ENCODE data around the gene ZC3H7A.
A peak's percentile ranks its signal among the peaks of the same experiment; 100 is the strongest.

Gene ZC3H7A

DNA sequence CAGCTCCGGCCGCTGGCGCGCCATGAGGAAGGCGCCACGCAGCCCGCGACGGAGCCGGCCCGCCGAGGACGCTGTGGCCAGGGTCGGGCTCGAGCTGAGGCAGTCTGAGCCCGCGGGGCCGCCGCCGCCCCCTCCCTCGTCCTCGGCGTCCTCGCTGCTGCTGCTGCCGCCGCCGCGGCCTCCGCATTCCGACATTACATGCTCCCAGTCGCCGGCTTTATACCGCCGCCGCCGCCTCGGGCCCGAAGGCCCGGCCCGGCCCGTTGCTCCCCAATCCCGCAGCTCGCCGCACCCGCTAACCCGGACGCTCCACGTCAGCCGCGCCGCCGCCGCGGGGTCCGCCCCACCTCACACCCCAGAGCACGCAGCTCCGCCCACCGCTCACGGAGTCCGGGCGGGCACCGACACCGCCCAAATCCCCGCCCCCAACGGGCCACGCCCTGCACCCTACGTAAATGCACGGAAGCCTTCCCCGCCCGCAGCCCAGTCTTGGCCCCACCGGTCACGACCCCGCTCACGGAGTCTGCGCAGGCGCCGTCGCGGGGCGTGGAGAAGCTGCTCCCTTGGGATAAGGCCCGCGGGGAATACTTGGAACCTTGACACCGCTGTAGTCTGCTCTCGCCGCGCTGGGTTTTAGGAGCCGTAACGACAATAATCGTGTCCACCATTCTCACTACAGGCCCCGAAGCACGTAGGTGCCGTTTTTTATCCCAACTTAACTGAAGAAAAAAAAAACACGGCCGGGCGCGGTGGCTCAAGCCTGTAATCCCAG lies 54.3 kb downstream of the ZC3H7A start, which contains the start of gene TXNDC11:
Gene TXNDC11 (minus strand): TSS at position 322 of the 772 bp plus-strand sequence. CDS start 127 bp downstream, at position 195.
- peak within 1 kb of the TSS; percentile 97 for H3K4me3 ChIP-seq (ENCODE audit: low read length)
- no peak for TF ChIP-seq ZNF274 (IDR thresholded peaks at IDR 0.05; ENCODE audit: low read depth, low read length)

DNA sequence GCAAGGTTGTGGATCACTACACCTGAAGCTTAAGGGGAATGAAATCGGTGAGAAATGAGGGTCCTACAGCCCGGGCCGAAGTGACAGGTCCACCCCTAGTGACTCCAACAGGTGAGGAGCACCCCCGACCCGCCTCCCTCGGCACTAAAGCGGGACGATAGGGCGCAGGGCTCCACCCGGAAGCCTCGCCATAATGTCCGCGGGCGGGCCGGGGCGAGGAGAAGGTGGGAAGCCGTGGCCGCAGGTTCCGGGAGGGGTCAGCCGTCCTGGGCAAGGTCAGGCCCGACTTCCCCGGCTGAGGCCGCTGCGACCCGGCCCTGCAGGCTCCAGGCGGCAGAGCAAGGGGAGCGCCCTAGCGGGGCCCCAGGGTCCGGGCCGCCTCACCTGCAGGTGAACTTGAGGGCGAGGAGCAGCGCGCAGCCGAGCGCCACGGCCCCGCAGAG lies 54.9 kb downstream of the ZC3H7A start:
- no peak for TF ChIP-seq ZNF274 (IDR thresholded peaks at IDR 0.05; ENCODE audit: low read depth, low read length)
- peak overlapping the region; percentile 97 for H3K4me3 ChIP-seq (ENCODE audit: low read length)

DNA sequence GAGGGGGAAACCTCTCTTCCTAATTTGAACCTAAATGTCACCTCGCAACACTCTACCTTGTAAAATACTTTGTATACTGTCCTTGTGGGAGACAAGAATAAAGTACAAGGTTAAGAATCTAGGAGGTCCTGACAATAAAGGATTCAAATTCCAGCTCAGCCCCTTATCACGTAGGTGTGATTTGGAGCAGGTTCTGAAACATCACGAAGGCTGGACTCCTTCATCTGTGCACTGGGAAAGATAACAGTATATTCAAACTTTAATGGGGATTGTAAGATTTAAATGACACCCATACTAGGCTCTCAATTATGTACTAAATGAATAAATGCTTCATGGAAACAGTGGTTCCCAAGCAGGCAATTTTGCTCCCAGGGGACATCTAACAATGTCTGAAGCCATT lies 56.5 kb downstream of the ZC3H7A start:
- H3K4me3 ChIP-seq (ENCODE audit: low read length) = peak overlapping the region; percentile 97
- TF ChIP-seq ZNF274 (IDR thresholded peaks at IDR 0.05; ENCODE audit: low read depth, low read length) = no peak

GRCh38 chr16:11738742-11739544 lies 58.1 kb downstream of the ZC3H7A start:
- peak overlapping the region; percentile 97; the same call in 1 of the 2 replicates for H3K4me3 ChIP-seq (ENCODE audit: low read length)
- TF ChIP-seq ZNF274 (IDR thresholded peaks at IDR 0.05; ENCODE audit: low read depth, low read length) = no peak

DNA sequence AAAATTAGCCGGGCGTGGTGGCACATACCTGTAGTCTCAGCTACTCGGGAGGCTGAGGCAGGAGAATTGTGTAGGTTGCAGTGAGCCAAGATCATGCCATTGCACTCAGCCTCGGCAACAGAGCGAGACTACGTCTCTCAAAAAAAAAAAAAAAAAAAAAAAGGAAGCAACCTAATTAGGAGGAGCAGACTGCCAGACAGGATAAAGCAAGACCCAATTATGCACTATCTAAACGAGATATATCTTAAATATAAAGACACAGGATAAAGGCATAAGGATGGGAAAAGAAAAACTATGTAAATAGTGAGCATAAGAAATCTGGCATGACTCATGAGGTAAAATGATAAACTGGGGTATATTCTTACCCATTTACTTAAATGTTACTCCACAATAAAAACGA lies 59.3 kb downstream of the ZC3H7A start:
- no peak for TF ChIP-seq ZNF274 (IDR thresholded peaks at IDR 0.05; ENCODE audit: low read depth, low read length)
- H3K4me3 ChIP-seq (ENCODE audit: low read length) = no peak overlapping the region; the same call in 1 of the 2 replicates

DNA sequence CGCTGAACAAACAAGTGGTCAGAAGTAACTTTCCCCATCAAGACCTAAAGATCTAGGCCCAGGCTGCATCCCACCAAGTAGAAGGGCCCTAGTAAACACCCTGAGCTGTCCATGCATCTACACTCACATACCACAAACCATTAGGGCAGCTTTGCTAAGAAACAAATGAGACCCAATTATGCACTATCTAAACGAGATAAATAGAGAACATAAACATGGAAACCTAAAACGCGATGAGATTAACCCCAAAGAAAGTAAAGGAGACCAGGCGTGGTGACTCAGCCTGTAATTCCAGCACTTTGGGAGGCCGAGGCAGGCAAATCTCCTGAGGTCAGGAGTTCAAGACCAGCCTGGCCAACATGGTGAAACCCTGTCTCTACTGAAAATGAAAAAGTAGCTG lies 60.2 kb downstream of the ZC3H7A start:
- no peak overlapping the region; the same call in 1 of the 2 replicates for H3K4me3 ChIP-seq (ENCODE audit: low read length)
- TF ChIP-seq ZNF274 (IDR thresholded peaks at IDR 0.05; ENCODE audit: low read depth, low read length) = no peak

- no peak overlapping the region; the same call in 1 of the 2 replicates for H3K4me3 ChIP-seq (ENCODE audit: low read length)
- TF ChIP-seq ZNF274 (IDR thresholded peaks at IDR 0.05; ENCODE audit: low read depth, low read length) = no peak
Measured at GRCh38 chr16:11735787-11736186, 61.3 kb downstream of the ZC3H7A start.

DNA sequence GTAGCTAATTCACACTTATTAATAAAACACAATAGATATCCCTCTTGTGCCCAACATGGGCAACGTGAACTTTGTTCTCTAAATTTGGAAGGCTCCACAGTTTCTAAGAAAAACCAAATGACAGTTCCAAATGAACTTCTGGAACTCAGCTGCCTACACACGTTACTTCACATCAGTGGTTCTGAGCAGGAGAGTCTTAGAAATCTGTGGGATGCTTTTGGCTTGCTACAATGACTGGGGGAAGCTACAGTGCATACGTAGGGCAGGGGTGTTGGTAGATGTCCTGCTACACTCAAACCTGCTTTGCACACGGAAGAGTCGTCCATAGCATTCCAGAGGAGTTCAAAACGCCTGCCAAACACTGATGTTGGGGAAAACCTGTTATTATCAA lies 62.4 kb downstream of the ZC3H7A start:
- peak overlapping the region; percentile 51; the same call in 1 of the 2 replicates for H3K4me3 ChIP-seq (ENCODE audit: low read length)
- no peak for TF ChIP-seq ZNF274 (IDR thresholded peaks at IDR 0.05; ENCODE audit: low read depth, low read length)

DNA sequence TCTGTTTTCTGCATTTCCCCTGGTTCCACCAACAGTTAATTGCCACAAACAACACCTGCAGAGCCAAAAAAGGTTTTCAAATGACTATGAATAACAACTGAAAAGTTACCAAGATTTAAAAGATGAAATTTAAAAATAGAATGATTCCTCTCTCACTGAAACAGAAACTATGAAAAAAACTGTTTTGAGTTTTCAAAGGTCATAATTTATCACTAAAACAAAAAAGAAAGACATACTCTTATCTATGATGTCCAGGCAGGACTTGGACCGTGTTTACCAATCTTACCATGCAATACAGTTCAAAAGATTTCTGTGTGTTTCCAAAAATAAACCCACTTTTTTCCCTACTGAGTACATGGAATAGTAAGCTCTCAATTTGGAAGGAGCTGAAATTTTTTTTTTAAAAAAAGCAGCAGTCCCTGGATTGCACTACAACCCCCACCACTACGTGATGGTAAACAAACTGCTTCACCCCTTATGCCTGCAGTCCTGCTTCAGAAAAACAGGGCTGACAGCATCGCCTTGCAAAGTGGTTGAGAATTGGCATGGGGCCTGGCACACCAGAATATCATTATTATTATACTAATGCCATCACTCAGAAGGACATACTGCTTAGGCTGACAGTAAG lies 62.9 kb downstream of the ZC3H7A start:
- H3K4me3 ChIP-seq (ENCODE audit: low read length) = peak overlapping the region; percentile 51; the same call in 1 of the 2 replicates
- no peak for TF ChIP-seq ZNF274 (IDR thresholded peaks at IDR 0.05; ENCODE audit: low read depth, low read length)

DNA sequence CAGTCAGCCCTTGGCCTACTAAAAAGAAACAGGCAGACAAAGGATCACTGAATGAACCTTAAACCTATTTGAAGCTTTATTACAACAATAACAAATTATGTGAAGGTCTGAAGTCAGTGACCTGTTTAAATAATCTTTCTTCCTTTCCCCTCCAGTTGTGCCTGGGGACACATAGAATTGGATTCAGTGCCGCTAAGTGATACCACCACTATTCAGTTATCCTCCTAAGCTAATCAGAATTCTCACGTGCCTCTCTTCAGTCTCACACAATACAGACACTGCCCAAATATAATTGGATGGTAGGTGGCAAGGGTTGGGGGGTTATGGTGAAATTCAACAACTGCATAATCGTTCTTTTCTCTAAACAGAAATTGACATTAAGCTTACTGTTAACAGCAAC lies 65.8 kb downstream of the ZC3H7A start:
- no peak for TF ChIP-seq ZNF274 (IDR thresholded peaks at IDR 0.05; ENCODE audit: low read depth, low read length)
- no peak overlapping the region for H3K4me3 ChIP-seq (ENCODE audit: low read length)

DNA sequence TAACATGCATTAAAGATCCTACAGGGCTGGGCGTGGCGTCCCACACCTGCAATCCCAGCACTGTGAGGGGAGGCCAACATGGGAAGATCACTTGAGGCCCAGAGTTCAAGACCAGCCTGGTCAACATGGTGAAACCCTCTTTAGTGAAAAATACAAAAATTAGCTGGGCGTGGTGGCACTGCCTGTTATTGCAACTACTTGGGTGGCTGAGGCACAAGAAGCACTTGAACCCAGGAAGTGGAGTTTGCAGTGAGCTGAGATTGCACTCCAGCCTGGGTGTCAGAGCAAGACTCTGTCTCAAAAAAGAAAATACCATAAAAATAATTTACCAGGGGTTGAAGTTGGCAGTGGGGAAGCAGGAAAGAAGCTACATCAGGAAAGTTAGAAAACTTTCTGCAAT lies 67.3 kb downstream of the ZC3H7A start:
- no peak for TF ChIP-seq ZNF274 (IDR thresholded peaks at IDR 0.05; ENCODE audit: low read depth, low read length)
- H3K4me3 ChIP-seq (ENCODE audit: low read length) = no peak overlapping the region

- TF ChIP-seq ZNF274 (IDR thresholded peaks at IDR 0.05; ENCODE audit: low read depth, low read length) = no peak
- no peak overlapping the region for H3K4me3 ChIP-seq (ENCODE audit: low read length)
Measured at GRCh38 chr16:11727796-11728543, 69.1 kb downstream of the ZC3H7A start.

DNA sequence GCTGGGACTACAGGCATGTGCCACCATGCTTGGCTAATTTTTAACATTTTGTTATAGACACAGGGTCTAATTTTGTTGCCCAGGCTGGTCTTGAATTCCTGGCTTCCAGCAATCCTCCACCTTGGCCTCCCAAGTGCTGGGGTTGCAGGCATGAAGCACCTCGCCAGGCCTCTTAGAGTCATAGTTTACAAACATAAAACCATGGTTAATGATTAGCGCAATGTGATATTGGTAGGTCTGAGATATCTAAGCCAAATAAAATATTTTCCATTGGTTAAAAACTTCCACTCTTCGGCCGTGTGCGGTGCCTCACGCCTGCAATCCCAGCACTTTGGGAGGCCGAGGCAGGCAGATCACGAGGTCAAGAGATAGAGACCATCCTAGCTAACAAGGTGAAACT lies 71.0 kb downstream of the ZC3H7A start:
- no peak overlapping the region for H3K4me3 ChIP-seq (ENCODE audit: low read length)
- no peak for TF ChIP-seq ZNF274 (IDR thresholded peaks at IDR 0.05; ENCODE audit: low read depth, low read length)

- no peak for TF ChIP-seq ZNF274 (IDR thresholded peaks at IDR 0.05; ENCODE audit: low read depth, low read length)
Measured at GRCh38 chr16:11725457-11725856, 71.6 kb downstream of the ZC3H7A start.

More at GRCh38 chr16:11725457-11725856, 71.6 kb downstream of the ZC3H7A start:
- no peak overlapping the region for H3K4me3 ChIP-seq (ENCODE audit: low read length)

Data from GM08714 (cell line).